ENCODE results near the gene FOXD4L4. TPM values are rescaled to one million over a fixed set of nuclear protein-coding genes. Genes with fewer than 3 reads are reported as not detected.
"Not testable (repeated sequence)": the region's sequence is repeated elsewhere in the genome, so short reads cannot be mapped to it uniquely, and the experiment has no call there.

FOXD4L4 gene
- total RNA-seq: not detected

DNA sequence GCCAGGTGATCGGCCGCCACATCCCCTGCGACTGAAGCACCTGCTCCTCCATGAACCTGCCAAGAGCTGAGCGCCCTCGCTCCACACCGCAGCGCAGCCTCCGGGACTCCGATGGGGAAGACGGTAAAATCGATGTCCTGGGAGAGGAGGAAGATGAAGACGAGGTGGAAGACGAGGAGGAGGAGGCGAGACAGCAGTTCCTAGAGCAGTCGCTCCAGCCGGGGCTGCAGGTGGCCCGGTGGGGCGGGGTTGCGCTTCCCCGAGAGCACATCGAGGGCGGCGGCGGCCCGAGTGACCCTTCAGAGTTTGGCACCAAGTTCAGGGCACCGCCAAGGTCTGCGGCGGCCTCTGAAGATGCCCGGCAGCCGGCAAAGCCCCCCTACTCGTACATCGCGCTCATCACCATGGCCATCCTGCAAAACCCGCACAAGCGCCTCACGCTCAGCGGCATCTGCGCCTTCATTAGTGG lies at the start of gene FOXD4L4:
Gene FOXD4L4 (plus strand): TSS at position 51 of the 469 bp plus-strand sequence. CDS start 0 bp downstream, at position 51.
- H3K4me3 ChIP-seq; H3K27ac ChIP-seq; H3K4me1 ChIP-seq; H3K36me3 ChIP-seq; DNase-seq (ENCODE audit: low spot score); H3K9me3 ChIP-seq; H3K27me3 ChIP-seq: not testable (repeated sequence)

GRCh38 chr9:65703550-65703949 lies 33.4 kb upstream of the FOXD4L4 start:
- H3K27ac ChIP-seq; H3K4me1 ChIP-seq; DNase-seq (ENCODE audit: low spot score); H3K36me3 ChIP-seq; H3K4me3 ChIP-seq; H3K9me3 ChIP-seq; H3K27me3 ChIP-seq: not testable (repeated sequence)

DNA sequence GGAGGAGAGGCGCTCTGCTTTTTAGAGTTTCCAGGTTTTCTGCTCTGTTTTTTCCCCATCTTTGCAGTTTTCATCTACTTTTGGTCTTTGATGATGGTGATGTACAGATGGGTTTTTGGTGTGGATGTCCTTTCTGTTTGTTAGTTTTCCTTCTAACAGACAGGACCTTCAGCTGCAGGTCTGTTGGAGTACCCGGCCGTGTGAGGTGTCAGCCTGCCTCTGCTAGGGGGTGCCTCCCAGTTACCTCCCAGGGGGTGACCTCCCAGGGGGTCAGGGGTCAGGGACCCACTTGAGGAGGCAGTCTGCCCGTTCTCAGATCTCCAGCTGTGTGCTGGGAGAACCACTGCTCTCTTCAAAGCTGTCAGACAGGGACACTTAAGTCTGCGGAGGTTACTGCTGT lies 22.5 kb upstream of the FOXD4L4 start:
- not testable (repeated sequence) for H3K36me3 ChIP-seq; H3K4me3 ChIP-seq; H3K4me1 ChIP-seq; DNase-seq (ENCODE audit: low spot score); H3K27me3 ChIP-seq; H3K9me3 ChIP-seq; H3K27ac ChIP-seq

DNA sequence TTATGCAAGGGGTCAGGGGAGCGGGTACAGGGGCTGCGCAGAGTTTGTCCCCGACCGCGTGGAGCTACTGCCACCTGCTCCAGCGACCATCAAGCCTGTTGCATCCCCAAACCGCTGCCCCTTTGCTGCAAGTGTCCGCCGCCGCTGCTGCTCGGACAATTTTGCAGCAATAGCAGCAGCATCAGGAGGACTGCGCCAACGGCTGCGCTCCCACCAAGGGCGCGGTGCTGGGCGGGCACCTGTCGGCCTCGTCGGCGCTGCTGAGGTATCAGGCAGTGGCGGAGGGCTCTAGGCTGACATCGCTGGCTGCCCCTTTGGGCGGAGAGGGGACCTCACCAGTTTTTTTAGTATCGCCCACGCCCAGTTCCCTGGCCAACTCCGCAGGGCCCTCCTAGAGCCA lies 1.2 kb downstream of the FOXD4L4 start:
- H3K36me3 ChIP-seq; H3K4me3 ChIP-seq; H3K9me3 ChIP-seq; H3K27ac ChIP-seq; DNase-seq (ENCODE audit: low spot score); H3K4me1 ChIP-seq; H3K27me3 ChIP-seq: not testable (repeated sequence)

Other genes with a start within 250 kb of the FOXD4L4 start
- 10 to 100 TPM; 11.2 to 15.9 TPM for gene ZNG1E, start 61.2 kb upstream of the FOXD4L4 start, total RNA-seq